Mucosa of rectum (tissue), 2 donors: ENCODE measurements around the gene FPR2.

Experiments used
- H3K27ac ChIP-seq, 2 donors: one replicate each; pipeline ENCODE4 v1.7.0; 2013; ENCODE audit warnings: inconsistent platforms in 2 of 2, low read depth in 2 of 2, low read length in 2 of 2
- H3K27me3 ChIP-seq, 2 donors: one replicate each; pipeline ENCODE4 v1.7.0; 2013; ENCODE audit warnings: low read length in 2 of 2; ENCODE audit not compliant: control insufficient read depth in 2 of 2, insufficient read depth in 2 of 2
- H3K36me3 ChIP-seq, 2 donors: one replicate each; pipeline ENCODE4 v1.7.0; 2013; ENCODE audit warnings: low read length in 2 of 2; ENCODE audit not compliant: control insufficient read depth in 2 of 2, insufficient read depth in 2 of 2
- H3K4me1 ChIP-seq, 2 donors: one replicate each; pipeline ENCODE4 v1.7.0; 2013; ENCODE audit warnings: low read length in 2 of 2, mild to moderate bottlenecking in 1 of 2; ENCODE audit not compliant: control insufficient read depth in 2 of 2, insufficient read depth in 2 of 2
- H3K4me3 ChIP-seq, 2 donors: one replicate each; pipeline ENCODE4 v1.7.0; 2013; ENCODE audit warnings: low read length in 2 of 2
- H3K9ac ChIP-seq, 2 donors: one replicate each; pipeline ENCODE4 v1.7.0; 2013; ENCODE audit warnings: low read length in 2 of 2, low read depth in 1 of 2, mild to moderate bottlenecking in 1 of 2
- H3K9me3 ChIP-seq, 2 donors: one replicate each; pipeline ENCODE4 v1.7.0; 2013; ENCODE audit warnings: low read length in 2 of 2; ENCODE audit not compliant: control insufficient read depth in 2 of 2
- donor health status: healthy.
- donor health status: Normal muscosa, but diverticular disease.

The FPR2 gene

DNA sequence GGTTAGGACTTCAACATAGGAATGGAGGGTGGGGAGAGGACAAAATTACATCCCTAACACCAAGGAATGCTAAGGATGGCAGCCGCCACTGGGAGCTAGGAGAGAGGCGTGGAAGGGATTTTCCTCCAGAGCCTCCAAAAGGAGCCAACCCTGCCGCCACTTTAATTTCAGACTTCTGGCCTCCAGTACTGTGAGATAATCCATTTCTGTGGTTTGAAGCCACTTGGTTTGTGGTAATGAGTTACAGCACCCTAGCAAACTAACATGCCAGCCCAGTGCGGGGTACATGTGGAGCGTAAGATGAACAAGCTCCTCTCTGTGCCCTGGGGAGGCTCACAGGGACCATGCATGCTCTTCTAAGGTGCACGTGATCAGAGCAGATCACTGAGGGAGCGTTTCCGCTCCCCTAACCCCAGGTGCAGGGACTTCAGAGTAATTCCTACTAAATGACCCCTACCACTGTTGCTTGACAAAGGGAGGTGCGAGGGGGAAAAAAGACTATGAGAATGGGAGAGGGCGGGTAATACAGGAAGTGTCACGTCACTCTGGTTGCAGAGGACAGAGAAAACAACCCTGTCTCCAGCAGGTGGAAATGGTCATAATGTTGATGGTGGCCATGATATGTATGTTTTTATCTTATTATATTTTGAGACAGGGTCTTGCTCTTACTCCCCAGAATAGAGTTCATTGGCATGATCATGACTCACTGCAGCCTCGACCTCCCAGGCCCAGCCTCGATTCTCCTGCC is 21.3 kb upstream of the FPR2 start:
- no peaks in the 10 kb centered on the region for H3K36me3 ChIP-seq

DNA sequence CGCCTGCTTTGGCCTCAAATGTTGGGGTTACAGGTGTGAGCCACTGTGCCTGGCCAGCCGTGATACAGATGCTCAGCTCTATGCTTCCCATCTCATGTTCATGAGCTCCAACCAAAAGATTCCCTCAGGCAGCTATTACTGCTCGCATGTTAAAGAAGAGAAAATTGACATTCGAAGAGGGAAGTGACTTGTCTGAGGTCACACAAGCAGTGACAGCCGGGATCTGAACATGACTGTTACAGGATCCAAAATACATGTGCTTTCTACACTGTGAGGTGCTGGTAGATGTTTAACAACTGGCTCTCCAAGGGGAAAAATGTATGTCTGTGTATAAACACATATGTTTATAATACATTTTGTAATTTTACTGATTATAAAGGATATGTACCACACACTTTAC is 20.6 kb upstream of the FPR2 start:
- H3K4me1 ChIP-seq: no peaks in the 10 kb centered on the region
- H3K9me3 ChIP-seq: no peaks in the 10 kb centered on the region
- H3K9ac ChIP-seq: no peak overlapping the region
- no peak overlapping the region for H3K27ac ChIP-seq
- no peak overlapping the region for H3K4me3 ChIP-seq
- H3K27me3 ChIP-seq: no peaks in the 10 kb centered on the region
- H3K36me3 ChIP-seq: no peaks in the 10 kb centered on the region

More for the DNA sequence above, 21.3 kb upstream of the FPR2 start:
- H3K9me3 ChIP-seq: no peaks in the 10 kb centered on the region
- H3K4me1 ChIP-seq: no peaks in the 10 kb centered on the region
- no peak overlapping the region for H3K9ac ChIP-seq
- no peak overlapping the region for H3K27ac ChIP-seq
- no peak overlapping the region for H3K4me3 ChIP-seq
- no peaks in the 10 kb centered on the region for H3K27me3 ChIP-seq

DNA sequence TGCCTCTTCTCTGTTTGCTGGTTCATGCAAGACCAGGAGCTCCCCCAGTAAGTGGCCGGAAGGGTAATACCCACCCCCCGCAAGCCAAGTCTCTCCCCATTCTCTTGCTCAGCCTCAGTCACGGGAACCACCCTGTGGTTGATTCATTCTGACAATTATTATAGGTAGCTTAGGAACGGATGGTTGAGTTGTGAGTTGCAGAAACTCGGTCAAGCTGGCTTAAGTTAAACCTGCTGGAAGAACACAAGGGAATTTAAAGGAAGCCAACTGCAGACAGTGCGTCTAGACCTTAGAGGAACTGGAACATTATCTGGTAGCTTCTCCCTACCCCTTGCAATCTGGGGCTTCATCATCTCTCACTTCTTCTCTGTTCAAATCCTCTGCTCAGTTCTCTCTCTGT is 18.2 kb upstream of the FPR2 start:
- H3K27ac ChIP-seq: no peak overlapping the region
- H3K4me3 ChIP-seq: no peak overlapping the region
- H3K9me3 ChIP-seq: no peaks in the 10 kb centered on the region
- H3K4me1 ChIP-seq: no peaks in the 10 kb centered on the region
- H3K36me3 ChIP-seq: no peaks in the 10 kb centered on the region
- no peak overlapping the region for H3K9ac ChIP-seq
- no peaks in the 10 kb centered on the region for H3K27me3 ChIP-seq

DNA sequence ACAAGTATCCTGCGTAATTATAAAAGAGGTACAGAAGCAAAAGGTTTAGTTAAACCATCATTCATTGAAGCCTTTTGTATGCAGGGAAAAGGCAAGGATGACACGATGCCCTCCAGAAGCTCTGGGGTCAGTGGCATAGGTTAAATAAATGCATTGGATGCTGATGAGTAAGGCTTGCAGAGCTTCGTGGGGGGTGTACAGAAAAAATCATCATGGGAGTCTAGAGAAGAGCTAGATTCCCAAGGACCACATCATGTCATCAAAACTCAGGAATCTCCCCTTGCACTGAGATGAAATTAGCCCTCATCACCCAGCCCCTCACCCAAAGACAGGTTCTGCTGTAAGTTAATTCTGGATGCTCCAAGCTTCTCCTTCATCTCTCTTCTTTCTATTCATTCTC is 17.6 kb upstream of the FPR2 start:
- no peak overlapping the region for H3K27ac ChIP-seq
- no peak overlapping the region for H3K4me3 ChIP-seq
- no peaks in the 10 kb centered on the region for H3K27me3 ChIP-seq
- no peaks in the 10 kb centered on the region for H3K36me3 ChIP-seq
- H3K9me3 ChIP-seq: no peaks in the 10 kb centered on the region
- H3K9ac ChIP-seq: no peak overlapping the region
- no peaks in the 10 kb centered on the region for H3K4me1 ChIP-seq

DNA sequence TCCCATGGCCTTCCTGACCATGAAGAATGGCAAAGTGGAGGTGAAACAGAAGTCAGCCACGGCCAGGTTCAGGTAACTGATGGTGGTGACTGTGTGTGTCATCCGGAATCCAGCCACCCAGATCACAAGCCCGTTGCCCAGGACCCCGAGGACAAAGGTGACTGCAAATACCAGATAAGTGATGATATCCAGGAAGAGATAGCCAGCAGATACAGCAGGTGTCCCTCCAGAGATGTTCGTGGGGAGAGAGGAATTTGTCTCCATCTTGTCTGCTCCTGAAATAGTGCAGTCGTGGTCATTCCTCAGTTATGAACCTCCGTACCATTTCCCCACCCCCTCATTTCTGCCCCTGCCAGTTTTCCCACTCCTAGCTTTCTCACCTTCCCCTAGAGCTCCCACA is 14.2 kb upstream of the FPR2 start:
- no peak overlapping the region for H3K27ac ChIP-seq
- no peak overlapping the region for H3K4me3 ChIP-seq
- no peaks in the 10 kb centered on the region for H3K4me1 ChIP-seq
- H3K27me3 ChIP-seq: no peaks in the 10 kb centered on the region
- H3K9me3 ChIP-seq: no peaks in the 10 kb centered on the region
- no peak overlapping the region for H3K9ac ChIP-seq
- no peaks in the 10 kb centered on the region for H3K36me3 ChIP-seq

DNA sequence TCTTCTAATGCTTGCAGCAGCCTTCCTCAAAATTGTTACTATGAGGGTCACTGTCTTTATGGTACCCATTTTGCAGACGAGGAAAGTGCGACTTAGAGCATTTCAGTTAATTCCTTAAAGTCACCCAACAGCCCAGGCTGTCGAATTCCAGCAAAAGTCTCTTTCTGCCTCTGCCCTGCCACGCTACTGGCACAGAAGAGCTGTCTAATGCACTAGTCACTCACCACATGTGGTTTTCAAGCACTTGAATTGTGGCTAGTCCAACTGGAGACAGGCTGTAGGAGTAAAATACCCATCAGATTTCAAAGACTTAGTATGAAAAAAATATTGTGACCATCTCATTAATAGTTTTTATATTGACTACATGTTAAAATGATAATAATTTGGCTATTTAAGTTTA is 11.0 kb upstream of the FPR2 start:
- H3K36me3 ChIP-seq: no peaks in the 10 kb centered on the region
- H3K4me1 ChIP-seq: no peaks in the 10 kb centered on the region
- H3K9ac ChIP-seq: no peak overlapping the region
- H3K27me3 ChIP-seq: no peaks in the 10 kb centered on the region
- no peak overlapping the region for H3K27ac ChIP-seq
- no peaks in the 10 kb centered on the region for H3K9me3 ChIP-seq
- H3K4me3 ChIP-seq: no peak overlapping the region

DNA sequence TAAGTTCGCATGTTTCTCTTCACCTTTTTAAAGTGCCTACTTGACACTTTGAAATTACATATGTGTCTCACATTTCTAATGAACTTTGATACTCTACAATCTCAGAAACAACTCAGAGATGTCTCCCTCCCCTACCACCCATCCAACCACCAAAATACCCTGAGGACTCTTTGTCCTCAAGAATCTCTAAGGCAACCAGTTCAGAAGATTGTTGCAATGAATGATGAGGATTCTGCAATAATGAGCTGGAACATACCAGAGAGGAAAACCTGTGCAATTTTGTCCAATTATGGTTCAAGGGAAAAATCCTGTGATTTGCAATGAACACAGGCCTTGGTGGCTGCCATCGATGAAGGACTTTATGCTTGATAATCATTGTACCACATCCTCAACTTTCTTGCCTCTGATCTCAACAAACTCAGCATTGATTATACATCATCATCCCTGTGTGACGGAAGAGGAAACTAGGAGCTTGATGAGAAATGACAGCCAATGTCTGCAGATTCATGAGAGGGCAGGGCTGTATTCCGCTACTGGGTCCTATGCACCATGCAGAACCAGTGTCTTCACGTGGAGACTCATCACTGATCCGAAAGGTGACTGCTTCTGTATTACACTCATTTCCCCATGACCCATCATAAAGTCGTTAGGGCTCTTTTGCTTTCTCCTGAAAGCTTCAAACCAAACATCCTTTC is 10.4 kb upstream of the FPR2 start:
- no peak overlapping the region for H3K9ac ChIP-seq
- H3K27ac ChIP-seq: no peak overlapping the region
- no peaks in the 10 kb centered on the region for H3K4me1 ChIP-seq
- no peaks in the 10 kb centered on the region for H3K36me3 ChIP-seq
- no peaks in the 10 kb centered on the region for H3K9me3 ChIP-seq
- no peak overlapping the region for H3K4me3 ChIP-seq
- H3K27me3 ChIP-seq: no peaks in the 10 kb centered on the region

DNA sequence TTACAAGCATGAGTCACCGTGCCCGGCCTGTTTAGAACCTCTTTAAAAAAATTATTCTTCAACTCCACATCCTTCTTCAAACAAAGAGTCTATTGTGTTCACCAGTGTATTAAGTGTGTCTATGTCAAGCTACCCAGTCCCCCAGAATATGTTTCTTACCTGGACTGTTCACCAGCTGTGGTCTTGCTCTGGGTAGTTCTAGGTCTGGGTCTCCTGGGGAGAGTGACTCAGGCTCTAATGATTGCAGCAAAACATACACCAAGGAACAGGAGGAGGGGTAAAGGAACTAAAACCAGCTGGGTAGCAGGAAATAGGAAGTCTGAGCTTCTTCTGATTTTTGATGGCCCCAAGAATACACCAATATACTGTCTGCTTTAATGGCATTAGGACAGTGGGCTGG is 9.3 kb upstream of the FPR2 start, which contains the start of gene FPR1:
FPR1 (minus strand) TSS at position 224 of the 400 bp plus-strand sequence. CDS start 4,884 bp downstream, outside the sequence.
- no peaks in the 10 kb centered on the region for H3K9me3 ChIP-seq
- H3K27me3 ChIP-seq: no peaks in the 10 kb centered on the region
- H3K27ac ChIP-seq: no peak within 1 kb of the TSS
- H3K4me3 ChIP-seq: no peak within 1 kb of the TSS
- no peaks in the 10 kb centered on the region for H3K36me3 ChIP-seq
- H3K4me1 ChIP-seq: no peaks in the 10 kb centered on the region
- H3K9ac ChIP-seq: no peak within 1 kb of the TSS

DNA sequence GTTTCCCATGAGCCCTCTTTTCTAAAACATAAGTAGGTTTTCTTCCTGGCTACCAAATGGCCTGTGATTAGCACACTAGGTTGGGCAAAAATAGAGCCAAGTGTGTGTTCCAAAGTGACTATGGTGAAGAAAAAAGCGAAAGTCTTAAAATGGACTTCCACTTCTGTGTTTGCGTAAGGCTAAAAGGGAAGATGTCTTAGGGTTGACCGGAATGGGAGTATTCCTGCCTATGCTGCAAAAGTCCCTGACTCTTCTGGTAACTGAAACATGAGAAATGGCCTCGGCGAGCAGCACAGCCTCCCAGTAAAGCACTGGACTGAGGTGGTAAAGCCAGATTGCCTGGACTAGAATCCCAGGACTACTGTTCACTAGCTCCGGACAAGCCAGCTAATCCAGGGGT is 6.9 kb upstream of the FPR2 start:
- H3K27ac ChIP-seq: no peak overlapping the region

DNA sequence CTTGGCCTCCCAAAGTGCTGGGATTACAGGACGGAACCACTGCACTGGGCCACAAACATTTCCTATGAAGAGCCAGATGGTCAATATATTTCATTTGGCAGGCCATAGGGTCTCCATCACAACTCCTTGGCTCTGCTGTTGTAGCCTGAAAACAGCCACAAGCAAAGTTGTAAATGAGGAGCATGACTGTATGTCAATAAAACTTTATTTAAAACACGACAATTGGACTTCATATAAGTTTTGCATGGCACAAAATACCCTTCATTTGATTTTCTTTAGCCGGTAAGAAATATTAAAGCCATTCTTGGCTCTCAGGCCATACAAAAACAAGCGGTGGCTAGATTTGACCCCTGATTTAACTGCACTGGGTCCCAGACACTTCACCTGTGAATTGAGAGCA is 6.2 kb upstream of the FPR2 start:
- H3K9ac ChIP-seq: no peak overlapping the region
- no peak overlapping the region for H3K27ac ChIP-seq
- no peaks in the 10 kb centered on the region for H3K36me3 ChIP-seq
- no peak overlapping the region for H3K4me3 ChIP-seq
- no peaks in the 10 kb centered on the region for H3K9me3 ChIP-seq
- no peaks in the 10 kb centered on the region for H3K4me1 ChIP-seq
- H3K27me3 ChIP-seq: no peaks in the 10 kb centered on the region

More for the DNA sequence above, 6.9 kb upstream of the FPR2 start:
- Histone ChIP-seq H3K4me1 (no peaks in the 10 kb centered on the region), H3K4me3 (no peak overlapping the region), H3K9ac (no peak overlapping the region), H3K36me3 (no peaks in the 10 kb centered on the region), H3K9me3 (no peaks in the 10 kb centered on the region), H3K27me3 (no peaks in the 10 kb centered on the region)
